GM21619 (cell line): ENCODE data around the gene PEX5L.

ENCODE experiments used
- ATAC-seq: cut with Tn5 transposase; IDR thresholded peaks from one replicate; pipeline ENCODE4 v1.9.1; 2021; ENCODE audit not compliant: unreplicated experiment

PEX5L gene

GRCh38 chr3:179907784-179908482, 128.8 kb downstream of the PEX5L start:
- no peak for ATAC-seq

DNA sequence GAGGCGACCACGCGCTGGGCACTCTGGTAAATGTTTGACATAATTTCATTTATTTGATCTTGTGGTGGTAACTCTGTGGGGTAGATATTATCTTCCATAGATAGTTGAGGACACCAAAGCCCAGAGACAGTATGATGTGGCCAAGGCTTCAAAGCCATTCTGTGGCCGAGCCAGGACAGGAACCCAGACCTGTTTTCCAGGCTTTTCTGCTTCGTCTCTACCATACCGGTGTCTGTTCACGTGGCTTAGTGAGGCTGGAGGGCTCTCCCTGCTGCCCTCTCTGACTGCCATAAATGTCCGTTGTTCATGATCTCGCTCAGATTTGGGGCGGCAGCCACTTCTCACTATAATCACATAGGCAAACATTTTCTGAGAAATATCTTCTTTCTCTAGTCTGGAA, 134.7 kb downstream of the PEX5L start:
- ATAC-seq = no peak

GRCh38 chr3:179898024-179898423, 138.7 kb downstream of the PEX5L start:
- ATAC-seq = peak; percentile 91

- ATAC-seq = no peak
Observed at GRCh38 chr3:179897231-179897630, 139.5 kb downstream of the PEX5L start.

GRCh38 chr3:179896507-179896906, 140.2 kb downstream of the PEX5L start:
- ATAC-seq = no peak

DNA sequence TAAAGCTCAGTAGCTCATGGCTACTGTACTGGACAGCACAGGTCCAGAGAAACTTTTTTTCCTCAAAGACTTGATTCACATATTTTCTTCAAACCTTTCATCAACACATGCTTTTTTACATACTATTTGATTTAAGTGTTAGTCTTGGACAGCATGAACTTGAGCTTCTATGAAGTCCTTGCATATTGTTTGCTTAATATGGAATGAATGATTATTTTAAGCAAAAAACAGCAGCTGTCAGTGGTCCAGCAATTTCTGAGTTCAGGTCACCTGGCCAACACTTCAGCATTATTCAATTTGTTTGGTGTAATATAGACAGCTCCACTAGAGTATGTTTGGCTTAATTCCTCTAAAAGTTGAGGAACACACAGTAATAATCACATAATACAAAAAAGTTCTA, 141.4 kb downstream of the PEX5L start:
- no peak for ATAC-seq

GRCh38 chr3:179887295-179887943, 149.3 kb downstream of the PEX5L start:
- ATAC-seq = no peak

GRCh38 chr3:179885950-179886349, 150.8 kb downstream of the PEX5L start:
- ATAC-seq = no peak

GRCh38 chr3:179884136-179884535, 152.6 kb downstream of the PEX5L start:
- ATAC-seq = no peak

GRCh38 chr3:179882292-179882691, 154.4 kb downstream of the PEX5L start:
- peak; percentile 75 for ATAC-seq

- no peak for ATAC-seq
Observed at GRCh38 chr3:179881791-179882190, 154.9 kb downstream of the PEX5L start.

DNA sequence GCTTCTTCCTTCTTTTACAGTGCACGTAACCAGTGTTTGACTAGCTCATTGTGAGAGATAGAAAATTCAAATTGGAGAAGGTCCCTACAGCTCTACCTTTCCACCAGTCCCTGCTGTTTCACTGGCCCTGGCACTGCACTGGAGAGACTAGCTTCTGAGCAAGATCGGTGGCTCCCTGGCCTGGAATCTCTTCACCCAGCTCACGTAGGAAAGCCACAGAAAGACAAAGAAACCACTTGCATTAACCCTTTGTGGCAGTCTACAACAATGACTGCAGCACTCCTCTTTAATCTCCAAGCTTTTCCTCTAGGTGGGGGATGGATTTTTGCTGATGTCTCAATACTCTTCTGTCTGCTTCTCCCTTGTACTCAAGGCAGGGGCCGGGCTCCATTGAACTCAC, 155.9 kb downstream of the PEX5L start:
- ATAC-seq = no peak

GRCh38 chr3:179876440-179876839, 160.3 kb downstream of the PEX5L start:
- ATAC-seq = no peak

DNA sequence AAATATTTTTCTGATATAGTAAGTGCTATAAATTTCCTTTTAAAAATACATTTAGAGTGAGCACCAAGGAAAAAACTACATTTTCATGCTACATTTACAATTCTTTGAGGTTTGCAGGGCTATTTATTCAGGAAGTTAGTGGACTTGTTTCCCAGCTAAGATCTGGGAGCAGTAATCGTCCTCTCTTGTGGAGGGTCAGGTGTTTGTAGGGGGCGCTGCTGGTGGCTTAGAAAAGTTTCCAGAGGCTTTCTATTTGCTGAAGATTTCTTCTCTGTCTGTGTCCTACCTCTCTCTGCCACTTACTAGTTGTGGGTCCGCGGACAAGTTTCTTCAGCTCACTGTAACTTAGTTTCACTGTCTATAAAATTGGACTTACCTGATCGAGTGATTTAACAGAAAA, 163.9 kb downstream of the PEX5L start:
- no peak for ATAC-seq

DNA sequence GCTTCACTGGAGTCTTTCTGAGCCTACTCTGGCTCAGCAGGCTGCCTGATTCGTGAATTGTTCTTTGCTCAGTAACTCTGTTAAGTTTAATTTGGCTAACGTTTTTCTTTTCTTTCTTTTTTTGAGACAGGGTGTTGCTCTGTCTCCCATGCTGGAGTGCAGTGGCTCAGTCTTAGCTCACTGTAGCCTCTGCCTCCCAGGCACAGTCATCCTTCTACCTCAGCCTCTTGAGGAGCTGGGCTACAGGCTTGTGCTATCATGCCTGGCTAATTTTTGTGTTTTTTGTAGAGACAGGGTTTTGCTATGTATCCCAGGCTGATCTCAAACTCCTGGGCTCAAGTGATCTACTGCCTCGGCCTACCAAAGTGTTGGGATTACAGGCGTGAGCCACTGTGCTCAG, 165.0 kb downstream of the PEX5L start:
- ATAC-seq = no peak

GRCh38 chr3:179868715-179869114, 168.0 kb downstream of the PEX5L start:
- ATAC-seq = no peak

- no peak for ATAC-seq
Observed at GRCh38 chr3:179867961-179868360, 168.8 kb downstream of the PEX5L start.

GRCh38 chr3:179865861-179866505, 170.8 kb downstream of the PEX5L start:
- ATAC-seq = no peak

GRCh38 chr3:179861953-179862352, 174.8 kb downstream of the PEX5L start:
- ATAC-seq = no peak

DNA sequence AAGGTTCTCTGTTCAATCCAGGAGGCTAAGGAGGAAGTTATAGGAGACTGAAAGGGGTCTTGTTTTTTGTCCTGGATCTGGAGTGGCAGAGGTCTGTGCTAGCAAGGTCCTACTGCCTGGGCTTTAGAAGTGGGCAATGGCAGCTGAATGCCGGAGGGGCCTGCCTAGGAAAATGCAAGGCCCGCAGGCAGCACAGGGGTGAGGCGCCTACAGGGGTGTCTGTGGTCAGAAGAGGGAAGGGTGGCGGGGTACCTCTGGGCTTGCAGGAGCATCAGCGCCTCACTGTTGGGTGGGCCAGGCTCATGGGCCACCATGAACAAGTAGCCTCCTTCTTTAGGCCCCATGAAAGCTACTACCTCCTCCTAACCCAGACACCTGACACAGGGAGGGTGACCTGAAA, 175.4 kb downstream of the PEX5L start:
- ATAC-seq = no peak

DNA sequence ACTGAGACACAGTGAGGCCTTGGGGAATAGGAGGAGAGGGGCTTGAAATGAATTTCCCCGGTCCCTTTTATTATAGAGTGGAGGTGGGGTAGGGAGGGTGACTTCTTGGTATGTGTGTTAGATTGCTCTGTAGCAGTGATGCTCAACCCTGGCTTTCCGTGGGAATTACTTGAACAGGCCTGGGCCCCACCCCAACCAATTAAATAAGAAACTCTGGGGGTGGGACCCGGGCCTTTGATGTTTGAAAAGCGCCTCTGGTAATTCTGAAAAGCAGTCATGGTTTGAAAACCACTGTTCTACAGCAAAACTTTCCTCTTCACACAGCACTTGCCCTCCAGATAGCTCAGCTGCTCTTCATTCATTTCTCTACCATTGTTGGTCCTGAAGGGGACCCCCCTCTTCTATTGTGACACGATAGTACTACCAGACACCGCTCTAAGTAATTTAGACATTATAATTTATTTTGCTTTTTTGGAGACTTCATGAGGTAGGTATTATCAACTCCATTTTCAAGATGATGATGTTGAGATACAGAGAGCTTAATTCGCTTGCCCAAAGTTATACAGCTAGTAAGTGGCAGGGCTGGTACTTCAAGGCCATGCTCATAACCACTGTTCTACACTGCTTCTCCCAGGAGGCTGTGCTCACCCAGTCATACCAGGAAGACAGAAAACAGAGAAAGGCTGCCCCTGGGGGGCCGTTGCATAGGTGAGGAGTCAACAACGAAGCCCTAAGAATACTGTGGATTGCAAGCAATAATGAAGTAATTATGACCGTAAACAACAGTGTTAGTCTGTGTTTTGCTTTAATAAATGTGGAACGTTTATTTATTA, 176.2 kb downstream of the PEX5L start:
- no peak for ATAC-seq
